OCI-LY1 (cell line): ENCODE data around the gene ZNF148.
A peak's percentile ranks its signal among the peaks of the same experiment; 100 is the strongest.

Experiments used
- H2AFZ ChIP-seq: fragments of 200-600 bp; sonication (generic), shearing (Covaris generic); 2 replicates; pipeline ENCODE4 v1.6.0; 2014; ENCODE audit warnings: antibody characterized with exemption, mild to moderate bottlenecking, low read length
- H3F3A ChIP-seq: fragments of 200-600 bp; sonication (generic), shearing (Covaris generic); 2 replicates; pipeline ENCODE4 v1.6.0; 2014; ENCODE audit warnings: mild to moderate bottlenecking, antibody characterized with exemption, low read length, moderate library complexity; ENCODE audit not compliant: insufficient read depth
- H3K27ac ChIP-seq: fragments of 200-600 bp; sonication (generic); 2 replicates; pipeline ENCODE4 v1.5.1; 2014; ENCODE audit warnings: low read length, mixed run types, mild to moderate bottlenecking, low read depth; ENCODE audit not compliant: poor library complexity, severe bottlenecking
- H3K27me3 ChIP-seq: fragments of 200-600 bp; sonication (generic); 2 replicates; pipeline ENCODE4 v1.6.0; 2014; ENCODE audit warnings: antibody characterized with exemption, mild to moderate bottlenecking, low read length, moderate library complexity; ENCODE audit not compliant: insufficient read depth
- H3K36me3 ChIP-seq: fragments of 200-600 bp; sonication (generic); 2 replicates; pipeline ENCODE4 v1.6.1; 2014; ENCODE audit warnings: mild to moderate bottlenecking, antibody characterized with exemption, low read length, moderate library complexity, mixed read lengths; ENCODE audit not compliant: insufficient read depth
- H3K4me1 ChIP-seq: fragments of 200-600 bp; sonication (generic); 2 replicates; pipeline ENCODE4 v1.5.1; 2014; ENCODE audit warnings: mild to moderate bottlenecking, low read length, moderate library complexity; ENCODE audit not compliant: insufficient read depth, severe bottlenecking
- H3K4me2 ChIP-seq: fragments of 200-600 bp; sonication (generic), shearing (Covaris generic); 2 replicates; pipeline ENCODE4 v1.6.1; 2014; ENCODE audit warnings: low read length
- H3K4me3 ChIP-seq: fragments of 200-600 bp; sonication (generic); 2 replicates; pipeline ENCODE4 v1.5.1; 2014; ENCODE audit warnings: low read length, low read depth, mild to moderate bottlenecking, mixed read lengths; ENCODE audit not compliant: poor library complexity, severe bottlenecking
- H3K79me2 ChIP-seq: fragments of 200-600 bp; shearing (Covaris generic); 2 replicates; pipeline ENCODE4 v1.6.1; 2016; ENCODE audit warnings: mixed run types, low read length, mixed read lengths; ENCODE audit not compliant: insufficient read depth
- H3K9ac ChIP-seq: fragments of 200-600 bp; sonication (generic), shearing (Covaris generic); 2 replicates; pipeline ENCODE4 v1.6.1; 2014; ENCODE audit warnings: mild to moderate bottlenecking, low read length, mixed read lengths
- H3K9me2 ChIP-seq: fragments of 200-600 bp; sonication (generic), shearing (Covaris generic); 2 replicates; pipeline ENCODE4 v1.6.1; 2014; ENCODE audit warnings: low read depth, mild to moderate bottlenecking, low read length, mixed read lengths
- H3K9me3 ChIP-seq: fragments of 200-600 bp; shearing (Covaris generic); 2 replicates; pipeline ENCODE4 v1.6.1; 2014; ENCODE audit warnings: low read length, mixed read lengths
- H4K20me1 ChIP-seq: fragments of 200-600 bp; sonication (generic), shearing (Covaris generic); 2 replicates; pipeline ENCODE4 v1.6.0; 2016; ENCODE audit warnings: mild to moderate bottlenecking, low read length; ENCODE audit not compliant: insufficient read depth
- CTCF ChIP-seq: fragments of 200-600 bp; sonication (generic), shearing (Covaris generic); IDR thresholded peaks from 2 replicates; pipeline ENCODE4 v1.5.1; 2017; ENCODE audit warnings: mild to moderate bottlenecking, antibody characterized with exemption, low read length, moderate library complexity, mixed read lengths
- EZH2 ChIP-seq: fragments of 200-600 bp; sonication (generic), shearing (Covaris generic); IDR thresholded peaks from 2 replicates; pipeline ENCODE4 v1.8.0; 2017; ENCODE audit warnings: borderline replicate concordance, mixed run types, mild to moderate bottlenecking, antibody characterized with exemption, low read length, moderate library complexity, mixed read lengths

Gene ZNF148

GRCh38 chr3:125203731-125204130, 171.4 kb downstream of the ZNF148 start:
- Histone ChIP-seq H3K9me2 (no peaks in the 10 kb centered on the region), H3K4me2 (no peak overlapping the region), H3K4me1 (no peaks in the 10 kb centered on the region), H3K27ac (no peak overlapping the region), H4K20me1 (no peaks in the 10 kb centered on the region), H3K9ac (no peak overlapping the region), H3K27me3 (0 out of 2 replicates have a peak, but pooled peaks cover 4% of the 10 kb centered on the region), H3K9me3 (no peaks in the 10 kb centered on the region), H2AFZ (no peak overlapping the region), H3K79me2 (no peaks in the 10 kb centered on the region), H3K4me3 (no peak overlapping the region), H3F3A (no peaks in the 10 kb centered on the region), H3K36me3 (no peaks in the 10 kb centered on the region)
- TF ChIP-seq EZH2, result no peak
- TF ChIP-seq CTCF, result no peak

- Histone ChIP-seq H3K27ac (no peak overlapping the region), H4K20me1 (no peaks in the 10 kb centered on the region), H3K79me2 (no peaks in the 10 kb centered on the region), H3K4me3 (no peak overlapping the region), H3K27me3 (0 out of 2 replicates have a peak, but pooled peaks cover 4% of the 10 kb centered on the region), H3K36me3 (no peaks in the 10 kb centered on the region), H3K9me2 (no peaks in the 10 kb centered on the region), H3K9me3 (no peaks in the 10 kb centered on the region), H3K4me2 (no peak overlapping the region), H3K9ac (no peak overlapping the region), H2AFZ (no peak overlapping the region), H3F3A (no peaks in the 10 kb centered on the region), H3K4me1 (no peaks in the 10 kb centered on the region)
- TF ChIP-seq CTCF (peak; percentile 56; the same call in 1 of the 2 replicates), EZH2 (no peak)
These were observed 172.9 kb downstream of the ZNF148 start for GRCh38 chr3:125202197-125202596.

GRCh38 chr3:125200731-125201139, 174.4 kb downstream of the ZNF148 start:
- Histone ChIP-seq H3K36me3 (no peaks in the 10 kb centered on the region), H3F3A (no peaks in the 10 kb centered on the region), H2AFZ (no peak overlapping the region), H4K20me1 (no peaks in the 10 kb centered on the region), H3K79me2 (no peaks in the 10 kb centered on the region), H3K27ac (no peak overlapping the region), H3K9ac (no peak overlapping the region), H3K4me1 (no peaks in the 10 kb centered on the region), H3K9me2 (no peaks in the 10 kb centered on the region), H3K4me2 (no peak overlapping the region), H3K4me3 (no peak overlapping the region), H3K27me3 (0 out of 2 replicates have a peak, but pooled peaks cover 4% of the 10 kb centered on the region), H3K9me3 (no peaks in the 10 kb centered on the region)
- TF ChIP-seq CTCF (no peak), EZH2 (no peak)
